HG02943 (cell line): Measurements from ENCODE around the gene METTL25.
"Not testable (repeated sequence)": the region's sequence is repeated elsewhere in the genome, so short reads cannot be mapped to it uniquely, and the experiment has no call there.

ENCODE experiments used
- ATAC-seq: cut with Tn5 transposase; IDR thresholded peaks from one replicate; pipeline ENCODE4 v1.9.1; 2021; ENCODE audit warnings: mild to moderate bottlenecking, low read depth, moderate library complexity; ENCODE audit not compliant: unreplicated experiment

METTL25 gene

GRCh38 chr12:82358200-82359114 lies at the start of gene METTL25, which contains the start of gene CCDC59:
Gene METTL25, plus strand, starts transcription at chr12:82358529. Its CDS starts 37 bp downstream, at chr12:82358566.
Gene CCDC59, minus strand, starts transcription at chr12:82358387. Its CDS starts 11 bp downstream, at chr12:82358376.
- peak; percentile 97 for ATAC-seq

GRCh38 chr12:82314406-82314892 lies 43.9 kb upstream of the METTL25 start:
- ATAC-seq = no peak

GRCh38 chr12:82319276-82319675 lies 39.1 kb upstream of the METTL25 start:
- no peak for ATAC-seq

GRCh38 chr12:82325540-82326336 lies 32.6 kb upstream of the METTL25 start:
- ATAC-seq = no peak

GRCh38 chr12:82326905-82327503 lies 31.3 kb upstream of the METTL25 start:
- no peak for ATAC-seq

- no peak for ATAC-seq
Observed at GRCh38 chr12:82327861-82328260, 30.5 kb upstream of the METTL25 start.

- no peak for ATAC-seq
Observed at GRCh38 chr12:82329508-82329907, 28.8 kb upstream of the METTL25 start.

- no peak for ATAC-seq
Observed at GRCh38 chr12:82350161-82350560, 8.2 kb upstream of the METTL25 start.

- ATAC-seq = no peak
Observed at GRCh38 chr12:82351390-82351789, 6.9 kb upstream of the METTL25 start.

GRCh38 chr12:82357340-82357739 lies 989 bp upstream of the METTL25 start:
- ATAC-seq = no peak

- ATAC-seq = no peak
Observed at GRCh38 chr12:82357845-82358199, 507 bp upstream of the METTL25 start.

- no peak for ATAC-seq
Observed at GRCh38 chr12:82359115-82359478, 768 bp downstream of the METTL25 start.

- ATAC-seq = not testable (repeated sequence)
Observed at GRCh38 chr12:82360834-82361233, 2.5 kb downstream of the METTL25 start.

- no peak for ATAC-seq
Observed at GRCh38 chr12:82361461-82361915, 3.2 kb downstream of the METTL25 start.

- no peak for ATAC-seq
Observed at GRCh38 chr12:82363990-82364389, 5.7 kb downstream of the METTL25 start.

- ATAC-seq = no peak
Observed at GRCh38 chr12:82366197-82366596, 7.9 kb downstream of the METTL25 start.

- no peak for ATAC-seq
Observed at GRCh38 chr12:82375201-82375600, 16.9 kb downstream of the METTL25 start.

- no peak for ATAC-seq
Observed at GRCh38 chr12:82378997-82379396, 20.7 kb downstream of the METTL25 start.

GRCh38 chr12:82383930-82384552 lies 25.7 kb downstream of the METTL25 start:
- ATAC-seq = peak; percentile 61

GRCh38 chr12:82398879-82399278 lies 40.5 kb downstream of the METTL25 start:
- no peak for ATAC-seq
